NCI-H526 (cell line): Measurements from ENCODE around the gene FAM107B.

Source experiments
- DNase-seq, 2 experiments: peaks; one replicate each; lab custom pipeline; 2025; lab: John Stamatoyannopoulos, UW

FAM107B gene

DNA sequence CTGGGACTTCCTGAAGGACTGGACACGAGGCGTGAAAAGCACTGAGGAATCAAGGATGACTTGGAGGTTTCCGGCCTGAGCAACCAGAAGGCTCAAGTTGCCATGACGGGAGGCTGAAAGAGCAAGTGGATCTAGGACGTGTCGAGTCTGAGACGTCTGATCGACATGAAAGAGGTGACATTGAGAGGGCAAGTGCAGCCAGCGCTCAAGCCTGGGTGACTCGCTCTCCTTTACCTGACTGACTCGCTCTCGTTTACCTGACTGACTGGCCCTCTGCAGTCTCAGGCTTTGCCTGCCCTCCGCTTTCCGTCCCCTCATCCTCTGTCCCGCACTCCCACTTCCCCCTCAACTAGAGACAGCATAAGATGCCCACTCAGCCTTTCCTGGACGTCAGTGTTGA, 241.4 kb downstream of the FAM107B start:
- DNase-seq, result no peak

DNA sequence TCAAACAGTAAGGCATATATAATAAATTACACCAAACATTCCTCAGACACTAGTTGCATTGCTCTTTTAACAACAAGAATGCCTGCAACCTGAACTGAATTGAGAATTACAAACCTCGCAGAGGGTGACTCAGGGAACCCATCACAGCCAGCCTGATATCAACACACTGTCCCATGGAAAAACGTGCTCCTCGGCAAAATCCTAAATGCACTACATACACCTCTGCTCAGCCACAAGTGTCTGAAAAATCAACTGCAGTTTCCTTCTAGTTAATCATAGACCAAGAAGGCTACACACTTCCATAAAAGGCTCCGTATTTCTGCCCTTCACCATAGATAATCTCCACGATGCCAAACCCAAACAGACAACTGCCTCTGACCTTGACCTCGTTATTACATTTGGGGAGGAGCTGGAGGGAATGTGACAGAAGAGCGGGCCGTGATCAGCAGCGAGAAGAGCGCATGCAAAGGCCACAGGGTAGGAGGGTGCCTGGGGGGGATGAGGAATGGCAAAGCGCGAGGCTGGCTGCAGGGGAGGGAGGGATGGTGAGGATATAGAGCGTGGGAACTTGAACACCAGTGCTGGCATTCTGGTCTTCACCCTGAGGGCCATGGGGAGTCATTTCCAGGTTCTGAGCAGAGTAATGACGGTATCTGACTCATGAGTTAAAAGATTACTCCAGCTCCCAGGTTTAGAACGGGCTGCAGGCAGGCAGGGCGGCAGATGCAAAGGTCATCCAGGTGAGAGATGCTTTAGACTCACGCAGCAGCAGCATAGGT, 242.0 kb downstream of the FAM107B start:
- no peak for DNase-seq

DNA sequence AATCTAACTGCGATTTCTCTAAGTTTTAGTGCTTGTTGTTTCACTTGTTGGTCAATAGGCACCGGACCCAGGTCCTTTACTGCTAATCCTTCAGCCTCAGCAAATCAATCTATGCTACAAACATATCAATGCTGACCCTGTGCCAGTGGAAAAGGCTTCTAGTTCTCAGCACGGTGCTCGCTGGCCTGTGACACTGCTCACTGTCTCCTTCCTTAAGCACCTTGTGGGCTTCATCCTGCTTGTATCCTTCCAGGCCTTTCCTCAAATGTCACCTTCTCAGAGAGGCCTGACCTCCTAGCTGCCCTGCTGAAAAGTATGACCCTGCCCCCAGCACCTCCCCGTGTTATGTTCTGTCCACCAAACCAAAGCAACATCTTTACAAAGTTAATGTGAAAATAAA, 242.7 kb downstream of the FAM107B start:
- no peak for DNase-seq

DNA sequence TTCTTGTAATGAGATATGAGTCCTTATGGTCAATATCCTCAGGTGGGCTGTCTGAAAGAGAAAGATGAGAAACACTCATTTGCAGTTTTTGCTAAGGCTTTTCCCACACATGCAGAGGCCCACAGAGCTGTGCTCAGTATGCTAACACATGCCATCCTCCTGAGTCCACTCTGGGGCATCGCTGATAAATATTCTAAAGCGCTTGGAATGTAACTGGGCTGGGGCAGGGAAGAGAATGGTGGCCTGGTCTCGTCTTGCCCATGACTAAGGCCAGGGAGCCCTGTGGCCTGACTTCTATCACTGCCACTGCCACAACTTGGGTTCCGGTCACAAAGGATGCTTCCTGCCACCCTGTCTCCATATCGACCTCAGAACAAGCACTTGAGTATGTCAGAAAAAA, 244.2 kb downstream of the FAM107B start:
- no peak for DNase-seq

DNA sequence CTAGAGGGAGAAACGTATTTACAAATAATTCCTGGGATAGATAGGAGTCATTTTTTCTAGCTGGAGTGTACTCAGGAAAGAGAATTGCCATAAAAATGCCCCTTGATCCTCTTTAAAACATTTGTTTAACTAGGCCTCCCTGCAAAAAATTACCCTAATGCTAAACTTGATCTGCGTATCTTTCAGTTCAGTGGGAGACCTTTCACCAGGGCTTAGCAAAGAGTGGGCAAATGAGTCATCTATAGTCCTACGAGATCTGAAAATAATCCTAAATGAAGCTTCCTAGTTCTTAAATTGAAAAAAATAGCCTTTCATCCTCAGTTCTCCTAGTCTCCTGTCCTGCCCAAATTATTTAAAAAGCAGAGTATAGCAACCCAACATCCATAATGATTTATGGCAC, 245.3 kb downstream of the FAM107B start:
- no peak for DNase-seq

DNA sequence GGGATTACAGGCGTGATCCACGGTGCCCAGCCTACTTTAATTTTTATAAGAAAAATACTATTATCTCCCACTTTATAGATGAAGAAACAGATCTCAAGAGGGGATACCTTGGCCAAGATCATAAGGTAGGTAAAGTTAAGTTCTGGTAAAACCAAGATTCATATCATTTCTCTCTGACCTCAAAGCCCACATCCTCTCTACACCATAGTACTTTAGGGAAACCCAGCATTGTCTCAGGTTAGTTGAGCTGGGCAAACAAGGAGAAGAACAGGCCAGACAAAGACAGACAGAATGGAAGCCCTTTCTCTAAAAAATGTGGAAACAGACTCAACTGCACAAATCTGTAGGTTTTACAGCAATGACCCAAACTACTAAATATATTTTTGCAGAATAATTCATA, 246.2 kb downstream of the FAM107B start:
- DNase-seq, result no peak

DNA sequence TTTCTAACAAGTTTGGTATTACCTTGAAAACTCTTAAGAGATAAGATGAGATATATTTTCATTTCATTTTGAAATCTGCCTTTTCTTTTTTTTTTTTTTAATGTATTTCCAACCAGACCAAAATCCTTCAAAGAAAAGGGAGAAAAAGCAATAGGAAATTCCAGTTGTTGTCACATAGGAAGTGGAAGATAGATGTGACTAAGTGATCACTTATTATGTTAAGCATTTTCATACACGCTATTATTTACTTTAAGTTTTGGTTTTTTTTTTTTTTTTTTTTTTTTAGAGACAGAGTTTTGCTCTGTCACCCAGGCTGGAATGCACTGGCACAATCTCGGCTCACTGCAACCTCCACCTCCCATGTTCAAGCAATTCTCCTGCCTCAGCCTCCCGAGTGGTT, 246.8 kb downstream of the FAM107B start:
- no peak for DNase-seq

GRCh38 chr10:14527134-14527844, 247.4 kb downstream of the FAM107B start:
- no peak for DNase-seq

- no peak for DNase-seq
Measured at GRCh38 chr10:14526326-14526725, 248.4 kb downstream of the FAM107B start.

GRCh38 chr10:14524691-14525324, 249.9 kb downstream of the FAM107B start:
- DNase-seq, result no peak

GRCh38 chr10:14523286-14523685, 251.4 kb downstream of the FAM107B start:
- DNase-seq, result no peak

DNA sequence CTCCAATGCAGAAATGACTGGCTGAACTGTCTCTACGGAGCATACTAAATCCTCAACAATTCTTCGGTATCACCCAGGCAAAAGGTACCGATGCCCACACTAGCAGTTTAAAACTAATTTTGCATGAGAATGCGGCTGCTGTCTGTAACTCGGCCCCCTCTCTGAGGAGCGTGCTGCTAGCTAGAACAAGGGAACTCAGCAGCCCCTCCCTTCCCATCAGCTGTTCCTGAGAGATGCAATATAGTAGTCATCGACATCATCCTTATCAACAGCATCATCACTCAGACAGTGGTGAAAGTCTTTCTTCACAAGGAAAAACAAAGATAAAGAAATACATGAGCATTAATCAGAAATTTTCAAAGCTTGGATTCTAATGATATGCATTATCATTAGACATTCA, 254.9 kb downstream of the FAM107B start:
- DNase-seq, result no peak

- no peak for DNase-seq
Measured at GRCh38 chr10:14518149-14518548, 256.5 kb downstream of the FAM107B start.

DNA sequence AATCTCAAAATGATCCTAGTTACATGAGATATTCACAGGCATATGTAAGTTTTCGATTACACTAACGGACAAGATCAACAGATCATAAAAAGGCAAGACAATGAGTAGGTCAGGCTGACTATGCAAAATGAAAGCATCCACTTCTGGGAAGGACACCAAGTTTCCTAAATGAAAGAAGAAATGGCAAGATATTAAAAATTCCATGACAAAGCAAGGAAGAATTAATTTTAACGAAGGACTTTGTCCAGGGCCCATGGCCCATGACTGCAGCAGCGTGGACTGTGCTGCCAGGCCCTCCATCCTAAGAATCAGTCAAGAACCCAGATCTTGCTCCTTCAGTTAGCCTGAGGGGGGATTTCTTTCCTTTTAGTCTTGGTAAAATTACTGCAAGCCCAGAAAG, 261.6 kb downstream of the FAM107B start:
- no peak for DNase-seq

GRCh38 chr10:14510346-14510745, 264.4 kb downstream of the FAM107B start:
- no peak for DNase-seq

- DNase-seq, result no peak
Measured at GRCh38 chr10:14508725-14509124, 266.0 kb downstream of the FAM107B start.

DNA sequence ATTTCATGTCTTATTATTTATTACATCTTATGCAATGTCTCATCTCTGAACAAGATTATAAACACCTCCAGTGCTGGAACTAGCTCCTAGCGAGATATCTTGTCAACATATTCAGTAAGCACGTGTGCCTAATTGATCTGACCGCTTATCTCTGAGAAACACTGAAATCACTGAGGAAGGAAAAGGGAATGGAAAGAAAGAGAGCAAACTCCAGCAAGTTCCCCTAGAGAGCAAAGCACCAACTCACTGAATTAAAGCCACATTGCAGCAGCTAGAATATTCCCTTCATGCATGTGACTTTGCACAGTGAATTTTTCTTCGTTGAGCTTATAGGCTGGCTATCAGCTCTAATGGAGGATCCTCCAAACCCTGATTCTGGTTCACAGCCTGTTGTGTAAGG, 266.9 kb downstream of the FAM107B start:
- DNase-seq, result no peak

- peak; percentile 18 to 24 for DNase-seq
Measured at GRCh38 chr10:14507176-14507575, 267.5 kb downstream of the FAM107B start.

DNA sequence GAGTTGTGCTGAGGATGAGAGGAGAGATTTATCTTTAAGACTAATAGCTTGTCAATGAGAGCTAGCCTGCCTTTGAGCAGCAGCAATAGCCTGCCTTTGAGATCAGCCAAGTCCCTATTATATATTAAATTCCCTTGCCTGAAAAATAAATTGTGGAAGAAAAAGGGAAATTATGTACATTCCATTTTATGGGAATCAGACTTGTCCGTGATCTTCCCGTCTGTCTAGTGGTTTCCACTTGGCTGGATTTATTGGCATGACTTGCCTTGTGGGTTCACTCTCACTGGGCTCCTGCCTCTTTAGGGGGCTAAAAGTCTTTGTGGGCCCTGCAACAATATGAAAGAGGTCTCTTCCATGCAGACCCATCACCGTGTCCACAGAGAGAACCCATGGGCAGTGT, 272.3 kb downstream of the FAM107B start:
- no peak for DNase-seq

DNA sequence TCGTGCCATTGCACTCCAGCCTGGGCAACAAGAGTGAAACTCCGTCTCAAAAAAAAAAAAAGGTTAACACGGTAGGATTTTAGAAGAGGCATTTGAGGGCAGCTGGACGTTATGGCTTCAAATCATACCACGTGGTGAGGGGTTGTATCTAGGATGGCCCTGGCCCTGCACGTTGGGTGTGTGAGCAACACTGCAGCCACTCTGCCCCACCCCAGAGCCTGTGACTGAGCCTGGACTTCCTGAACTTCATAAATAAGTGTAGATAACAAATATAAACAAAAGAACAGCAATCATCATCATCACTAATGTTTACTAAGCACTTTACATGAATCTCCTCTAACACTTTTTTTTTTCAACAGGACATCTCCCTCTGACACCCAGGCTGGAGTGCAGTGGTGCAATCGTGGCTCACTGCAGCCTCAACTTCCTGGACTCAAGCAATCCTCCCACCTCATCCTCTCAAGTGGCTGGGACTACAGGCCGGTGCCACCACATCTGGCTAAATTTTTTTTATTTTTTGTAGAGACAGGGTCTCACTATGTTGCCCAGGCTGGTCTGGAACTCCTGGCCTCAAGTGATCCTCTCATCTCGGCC, 274.4 kb downstream of the FAM107B start:
- no peak for DNase-seq

DNA sequence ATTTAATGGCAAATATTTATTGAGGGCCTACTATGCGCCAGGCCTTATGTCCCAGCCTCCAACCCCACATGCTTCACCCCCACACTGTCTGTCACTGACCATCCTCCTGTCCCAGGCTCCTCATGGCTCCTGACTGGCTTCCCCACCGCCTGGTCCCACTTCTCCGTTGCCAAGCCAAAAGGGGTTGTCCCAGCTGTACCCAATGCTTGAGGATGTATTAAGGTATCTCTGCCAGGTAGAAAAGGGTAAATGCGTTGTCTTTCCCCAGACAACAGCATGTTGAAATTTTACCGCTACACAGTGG, 275.1 kb downstream of the FAM107B start:
- DNase-seq, result no peak

- no peak for DNase-seq
Measured at GRCh38 chr10:14498326-14498725, 276.4 kb downstream of the FAM107B start.

DNA sequence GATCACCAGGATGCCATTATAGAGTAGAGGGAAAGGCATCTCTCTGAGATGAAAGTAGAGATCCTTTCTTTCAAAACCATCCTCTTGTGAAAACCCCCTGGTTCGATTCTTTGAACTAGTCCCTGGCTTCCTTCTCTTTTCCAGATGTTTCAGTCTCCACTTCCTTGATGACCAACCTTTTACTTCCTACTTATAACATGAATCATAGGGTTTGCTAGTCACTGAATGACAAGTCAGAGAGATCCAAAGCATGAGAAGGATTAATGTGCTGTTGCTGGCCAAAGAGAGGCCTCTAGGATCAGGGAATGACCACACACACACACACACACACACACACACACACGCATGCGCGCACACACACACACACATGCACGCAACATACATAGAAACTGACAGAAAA, 282.9 kb downstream of the FAM107B start:
- no peak for DNase-seq
